GM18507 (cell line): Measurements from ENCODE around the gene FCRL6.
A peak's percentile ranks its signal among the peaks of the same experiment; 100 is the strongest.

ENCODE experiments used
- DNase-seq: peaks from one replicate; pipeline ENCODE4 v3.0.0; 2011; ENCODE audit warnings: low read depth; ENCODE audit not compliant: insufficient read length; ENCODE audit errors: extremely low spot score
- FAIRE-seq: peaks from 2 replicates; lab custom pipeline; 2011; peaks lifted over from hg19 to GRCh38; lab: Jason Lieb, UNC

FCRL6 gene

DNA sequence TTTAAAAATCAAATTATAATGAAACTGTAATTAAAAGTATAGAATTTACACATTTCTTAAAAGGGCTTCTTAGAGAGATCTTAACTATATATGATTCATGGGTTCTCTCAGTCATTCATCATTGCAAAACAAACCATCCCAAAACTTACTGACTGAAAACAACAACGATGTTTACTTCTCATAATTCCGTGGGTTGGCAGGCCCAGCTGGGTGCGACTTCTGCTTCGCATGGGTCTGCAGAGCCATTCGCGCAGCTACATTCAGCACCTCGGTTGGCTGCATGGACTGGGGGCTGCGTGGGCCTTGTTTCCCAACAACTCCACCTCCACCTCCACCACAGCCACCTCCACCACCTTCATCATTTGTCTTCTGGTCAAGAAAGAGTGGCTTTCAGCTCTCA, 28.6 kb downstream of the FCRL6 start:
- DNase-seq (no peak), FAIRE-seq (no peak)

- no peak for DNase-seq
Measured at GRCh38 chr1:159831412-159832141, 29.4 kb downstream of the FCRL6 start.

GRCh38 chr1:159832309-159832708, 30.1 kb downstream of the FCRL6 start:
- no peak for FAIRE-seq
- no peak for DNase-seq

More at GRCh38 chr1:159831412-159832141, 29.4 kb downstream of the FCRL6 start:
- no peak for FAIRE-seq

DNA sequence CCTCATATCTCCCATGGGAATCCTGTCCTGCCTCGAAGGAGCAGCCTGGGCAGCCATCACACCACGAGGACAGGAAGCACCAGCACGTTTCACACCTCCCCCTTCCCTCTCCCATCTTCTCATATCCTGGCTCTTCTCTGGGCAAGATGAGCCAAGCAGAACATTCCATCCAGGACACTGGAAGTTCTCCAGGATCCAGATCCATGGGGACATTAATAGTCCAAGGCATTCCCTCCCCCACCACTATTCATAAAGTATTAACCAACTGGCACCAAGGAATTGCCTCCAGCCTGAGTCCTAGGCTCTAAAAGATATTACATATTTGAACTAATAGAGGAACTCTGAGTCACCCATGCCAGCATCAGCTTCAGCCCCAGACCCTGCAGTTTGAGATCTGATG, 33.2 kb downstream of the FCRL6 start:
- DNase-seq = no peak
- FAIRE-seq = no peak

GRCh38 chr1:159835862-159836525, 33.8 kb downstream of the FCRL6 start:
- DNase-seq = no peak
- FAIRE-seq = no peak

DNA sequence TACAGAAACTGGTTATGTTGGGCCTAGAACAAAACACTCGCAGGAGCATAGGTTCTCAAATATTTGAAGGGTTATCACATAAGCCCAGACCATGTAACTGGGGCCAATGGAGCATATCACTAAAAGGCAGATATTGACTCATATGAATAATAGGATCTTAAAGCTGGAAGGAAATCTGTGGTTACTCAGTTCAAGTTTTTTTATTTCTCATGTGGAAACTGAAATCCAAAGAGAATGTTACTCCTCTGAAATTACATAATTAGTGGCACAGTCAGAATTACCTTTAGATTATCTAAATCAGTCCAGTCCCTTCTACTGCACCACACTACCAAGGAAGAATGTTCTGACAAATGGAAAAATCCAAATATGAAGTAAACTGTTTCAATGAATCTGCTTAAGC, 36.6 kb downstream of the FCRL6 start:
- DNase-seq (no peak), FAIRE-seq (no peak)

GRCh38 chr1:159839116-159839849, 37.1 kb downstream of the FCRL6 start:
- peak; percentile 23 for DNase-seq
- FAIRE-seq = peak; percentile 50

- DNase-seq = no peak
- no peak for FAIRE-seq
Measured at GRCh38 chr1:159841749-159842148, 39.6 kb downstream of the FCRL6 start.

GRCh38 chr1:159843459-159843858, 41.3 kb downstream of the FCRL6 start:
- DNase-seq = no peak
- no peak for FAIRE-seq

- FAIRE-seq (no peak), DNase-seq (no peak)
Measured at GRCh38 chr1:159845751-159846629, 43.8 kb downstream of the FCRL6 start.

DNA sequence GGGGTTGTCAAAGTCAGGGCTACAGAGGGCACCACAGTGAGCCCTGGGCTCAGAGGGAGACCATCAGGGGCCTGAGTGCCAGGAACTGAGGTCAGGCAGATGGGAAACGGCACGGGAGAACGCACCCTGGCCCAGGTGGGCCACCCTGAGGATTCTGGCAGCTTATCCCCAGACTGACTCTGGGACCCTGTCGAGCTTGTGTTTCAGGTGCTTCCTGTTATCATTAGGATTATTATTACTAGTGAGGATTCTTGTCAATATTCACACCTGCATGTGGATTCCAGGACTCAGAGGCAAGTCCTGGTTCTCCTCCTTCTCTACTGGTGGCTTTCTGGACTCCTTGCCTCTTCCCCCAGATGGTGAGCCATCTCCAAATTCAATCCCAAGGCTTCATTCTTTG, 45.1 kb downstream of the FCRL6 start:
- FAIRE-seq = no peak
- no peak for DNase-seq

- FAIRE-seq (no peak), DNase-seq (no peak)
Measured at GRCh38 chr1:159848326-159848725, 46.2 kb downstream of the FCRL6 start.

DNA sequence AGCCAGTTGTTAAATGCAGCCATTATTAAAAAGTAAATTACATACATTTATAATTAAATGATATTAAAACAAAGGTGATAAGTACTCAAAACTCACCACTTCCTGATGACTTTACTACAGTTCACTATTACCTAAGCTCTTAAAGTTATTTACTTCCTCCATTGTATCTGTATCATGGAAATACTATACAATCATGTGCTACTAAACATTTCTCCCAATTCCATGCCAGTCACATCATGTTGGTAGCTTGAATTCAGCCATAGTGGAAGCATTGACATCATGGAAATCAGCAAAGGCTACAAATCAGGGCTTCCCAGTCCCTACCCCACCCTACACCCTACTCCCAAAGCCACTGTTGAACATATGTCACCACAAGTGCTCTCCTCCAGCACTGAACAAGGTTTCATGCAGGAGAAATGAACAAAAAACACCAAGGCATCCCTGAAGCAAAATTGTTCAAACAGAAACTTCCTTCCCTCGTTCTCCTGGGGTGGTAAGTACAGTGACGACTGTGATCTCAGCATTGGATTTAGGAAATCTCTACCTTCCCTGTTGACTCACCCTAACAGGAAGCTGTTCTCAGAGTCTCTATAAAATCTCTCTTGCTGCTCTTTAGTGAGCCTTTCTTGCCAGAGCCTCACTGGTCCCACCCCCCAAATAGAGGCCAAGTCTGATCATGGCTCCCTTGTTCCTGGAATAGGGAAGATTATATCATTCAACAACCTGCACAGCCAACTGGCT, 47.6 kb downstream of the FCRL6 start:
- no peak for FAIRE-seq

DNA sequence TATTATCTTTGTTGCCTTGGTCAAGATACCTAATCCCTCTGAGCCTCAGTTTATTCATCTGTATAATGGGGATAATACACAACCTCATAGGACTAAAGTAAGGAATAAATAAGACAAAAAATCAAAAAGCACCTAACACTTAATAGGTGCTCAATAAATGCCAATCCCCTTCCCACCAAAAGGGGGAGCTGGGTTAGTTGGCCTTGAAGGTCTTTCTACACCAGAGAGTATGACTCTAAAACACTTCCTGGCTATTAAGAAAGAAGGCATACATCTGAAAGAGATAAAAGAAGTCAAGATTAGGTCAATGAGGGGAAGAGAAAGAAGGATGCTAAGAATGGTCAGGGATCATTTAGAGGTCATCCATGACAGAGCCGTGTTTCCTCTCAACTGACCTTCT, 49.2 kb downstream of the FCRL6 start:
- no peak for DNase-seq
- no peak for FAIRE-seq

More for the DNA sequence above, 47.6 kb downstream of the FCRL6 start:
- no peak for DNase-seq

DNA sequence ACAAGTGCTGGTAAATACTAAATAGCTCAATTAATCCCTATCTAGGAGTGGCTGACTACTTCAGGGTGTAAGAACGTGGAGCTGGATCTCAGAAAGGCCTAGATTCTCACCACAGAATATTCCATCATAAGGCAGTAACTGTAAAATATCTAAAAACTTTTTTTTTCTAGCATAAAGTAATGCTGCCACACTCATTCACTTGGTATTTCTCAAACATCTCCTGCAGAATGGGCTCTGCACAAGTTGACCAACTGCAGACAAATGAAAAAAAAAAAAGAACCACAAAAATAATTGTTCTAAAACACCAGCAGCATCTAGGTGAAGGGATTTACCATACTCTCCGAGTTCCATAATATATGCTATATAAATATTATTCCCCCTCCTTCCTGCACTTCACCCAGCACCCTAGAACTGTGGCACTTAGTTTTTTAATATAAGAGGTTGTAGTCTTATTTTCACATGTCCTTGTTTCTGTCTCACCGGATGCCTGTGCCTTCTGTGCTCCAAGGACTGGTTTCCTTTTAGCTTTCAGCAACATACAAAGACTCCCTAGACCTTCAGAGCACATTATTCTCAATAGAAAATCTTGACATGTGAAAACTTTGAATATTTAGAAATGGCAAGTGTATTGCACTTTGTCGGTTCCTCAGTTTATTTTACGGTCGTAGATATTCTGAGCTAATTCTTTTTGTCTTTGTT, 51.4 kb downstream of the FCRL6 start:
- DNase-seq (no peak), FAIRE-seq (no peak)

DNA sequence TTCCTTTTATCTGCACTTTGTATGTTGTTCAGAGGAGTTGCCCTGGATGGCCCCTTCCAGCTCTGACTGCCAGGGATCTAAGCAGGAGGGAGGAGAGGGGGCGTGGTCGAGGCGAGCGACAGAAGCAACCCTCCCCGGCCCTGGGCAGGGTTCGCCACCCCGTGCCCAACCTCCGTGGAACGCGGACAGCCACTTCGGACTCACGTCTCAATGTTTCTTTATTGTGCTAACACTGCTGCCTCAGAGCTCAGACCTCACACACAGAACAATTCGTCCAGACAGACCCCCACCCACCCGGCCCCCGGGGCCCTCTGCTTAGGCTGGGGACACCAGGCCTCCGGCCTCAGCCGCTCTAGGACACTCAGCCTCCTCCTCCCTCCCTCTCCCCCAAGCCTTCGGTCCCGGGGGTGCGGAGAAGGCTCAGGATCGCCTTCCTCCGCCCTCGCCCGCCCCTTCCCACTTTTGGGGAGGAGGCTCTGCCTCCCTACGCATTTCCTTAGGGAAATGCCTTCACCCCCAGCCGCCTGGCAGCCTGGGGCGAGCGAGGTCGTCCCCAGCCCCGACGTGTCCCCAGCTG, 52.0 kb downstream of the FCRL6 start:
- FAIRE-seq (no peak), DNase-seq (no peak)

- no peak for FAIRE-seq
- no peak for DNase-seq
Measured at GRCh38 chr1:159854693-159855192, 52.6 kb downstream of the FCRL6 start.

DNA sequence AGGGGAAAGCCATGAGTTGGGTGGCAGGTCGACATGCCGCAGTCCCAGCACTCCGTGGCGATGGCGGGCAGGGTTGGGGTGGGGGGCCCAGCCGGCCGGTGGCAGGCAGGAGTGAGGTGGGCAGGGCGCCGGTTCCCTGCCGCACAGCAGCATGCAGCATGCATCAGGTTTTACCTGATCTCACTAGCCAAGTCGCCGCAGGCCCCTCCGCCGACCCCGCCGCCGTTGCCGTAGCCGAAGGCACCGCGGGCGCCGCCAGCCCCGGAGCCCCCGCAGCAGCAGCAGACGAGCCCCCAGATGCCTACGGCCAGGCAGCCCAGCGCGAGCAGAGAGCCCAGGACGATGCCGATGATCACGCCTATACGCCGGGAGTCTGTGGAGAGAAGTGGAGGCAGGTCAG, 53.5 kb downstream of the FCRL6 start:
- DNase-seq = no peak
- no peak for FAIRE-seq
